ENCODE measurements around the gene VGLL4. TPM values are rescaled to one million over a fixed set of nuclear protein-coding genes. Genes with fewer than 3 reads are reported as not detected.
A peak's percentile ranks its signal among the peaks of the same experiment; 100 is the strongest.
"Not testable (repeated sequence)": the region's sequence is repeated elsewhere in the genome, so short reads cannot be mapped to it uniquely, and the experiment has no call there.

VGLL4 gene
- total RNA-seq, 1 donor from 2014 or later = 76.7 TPM

DNA sequence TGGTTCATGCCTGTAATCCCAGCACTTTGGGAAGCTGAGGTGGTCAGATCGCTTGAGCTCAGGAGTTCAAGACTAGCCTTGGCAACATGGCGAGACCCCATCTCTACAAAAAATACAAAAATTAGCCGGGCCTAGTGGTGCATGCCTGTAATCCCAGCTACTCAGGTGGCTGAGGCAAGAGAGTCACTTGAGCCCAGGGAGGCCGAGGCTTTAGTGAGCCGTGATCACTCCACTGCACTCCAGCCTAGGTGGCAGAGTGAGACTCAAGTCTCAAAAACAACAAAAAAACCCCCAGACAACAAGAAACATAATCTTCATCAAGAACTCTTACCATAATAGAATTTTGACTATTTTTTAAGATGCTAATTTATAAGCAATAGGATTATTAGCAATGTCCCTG lies 117.6 kb downstream of the VGLL4 start:
- DNase-seq = not testable (repeated sequence)

DNA sequence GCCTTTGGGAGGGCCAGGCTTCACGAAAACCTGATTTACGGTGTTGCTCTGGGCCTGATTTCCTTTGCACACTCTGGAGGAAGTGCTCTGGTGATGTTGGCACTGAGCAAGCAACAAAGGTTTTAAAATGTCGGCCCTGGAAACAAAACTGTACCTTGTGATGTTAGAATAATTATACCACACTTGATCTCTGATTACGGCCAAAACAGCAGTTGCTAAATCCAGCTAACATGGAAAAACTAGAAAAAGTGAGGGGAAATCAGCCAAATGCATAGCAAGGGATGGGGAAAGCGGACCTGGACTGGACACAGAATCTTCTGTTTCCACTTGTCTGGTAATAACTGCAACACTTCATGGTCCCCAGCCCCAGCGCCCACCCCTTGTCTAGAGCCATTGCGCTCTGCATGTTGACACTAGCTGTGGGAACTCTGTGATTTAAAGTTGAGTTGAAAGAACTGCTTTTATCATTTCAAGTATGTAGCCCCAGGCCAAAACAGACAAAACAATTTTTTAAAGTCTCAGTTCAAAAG lies 120.1 kb downstream of the VGLL4 start:
- peak; percentile 68 for DNase-seq

DNA sequence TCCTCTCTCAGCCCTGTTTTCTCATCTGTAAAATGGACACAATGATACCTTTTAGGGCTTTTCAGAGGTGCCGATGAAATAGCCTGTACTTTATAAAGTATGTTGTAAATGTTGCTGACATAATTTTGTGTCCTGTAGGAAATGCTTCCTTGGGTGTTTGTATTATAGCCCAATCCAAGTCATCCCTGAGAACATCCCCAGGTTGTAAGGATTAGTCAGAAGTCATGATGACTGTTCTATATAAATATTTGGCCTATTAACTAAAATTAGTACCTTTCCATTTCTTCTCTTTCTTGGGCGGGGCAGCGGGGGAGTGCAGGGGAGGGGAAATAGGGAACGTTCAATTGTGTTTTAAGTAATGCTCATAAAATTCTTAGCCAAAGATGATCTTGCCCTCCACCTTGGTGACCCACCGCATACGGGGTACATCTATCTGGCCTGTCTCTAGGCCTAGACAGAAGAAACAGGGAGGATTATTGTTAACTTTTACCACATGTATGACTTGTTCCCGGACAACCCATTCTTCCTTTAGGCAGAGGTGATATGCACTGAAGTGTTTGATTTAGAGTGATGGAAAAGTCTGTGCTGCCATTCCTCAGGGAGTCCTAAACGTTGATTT lies 120.7 kb downstream of the VGLL4 start:
- DNase-seq = no peak

DNA sequence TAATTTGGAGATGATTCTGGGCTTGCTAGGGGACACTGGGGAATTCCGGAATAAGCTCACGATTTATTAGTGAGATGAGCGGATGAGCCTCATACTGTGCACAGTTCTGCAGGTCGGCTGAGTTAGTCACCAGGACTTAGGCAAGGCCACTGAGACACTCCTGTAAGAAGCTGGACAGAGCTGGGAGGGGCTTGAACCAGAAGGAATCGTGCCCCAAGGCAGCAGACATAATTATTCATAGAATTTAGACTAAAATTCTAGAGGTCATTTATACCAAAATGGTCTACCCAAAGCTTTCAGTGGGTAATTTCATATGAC lies 121.4 kb downstream of the VGLL4 start:
- no peak for DNase-seq

DNA sequence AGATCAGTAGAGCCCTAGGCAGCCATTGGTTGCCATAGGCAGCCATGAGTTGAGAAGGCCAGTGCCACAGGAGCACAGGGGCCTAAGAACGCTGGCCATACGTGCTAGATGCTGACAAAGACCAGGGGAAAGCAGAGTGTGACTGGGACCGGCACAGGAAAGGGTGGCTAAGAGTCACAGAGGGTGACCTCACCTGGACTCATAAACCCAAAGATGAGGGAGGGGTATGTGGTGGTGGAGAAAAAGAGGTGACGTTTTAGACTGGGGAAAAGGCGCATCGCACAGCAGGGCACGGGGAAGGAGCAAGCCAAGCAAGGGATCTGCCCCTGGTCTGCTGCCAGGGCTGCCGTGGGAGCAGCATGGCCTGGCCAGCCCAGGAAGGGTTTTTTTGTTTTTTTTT lies 122.5 kb downstream of the VGLL4 start:
- no peak for DNase-seq

DNA sequence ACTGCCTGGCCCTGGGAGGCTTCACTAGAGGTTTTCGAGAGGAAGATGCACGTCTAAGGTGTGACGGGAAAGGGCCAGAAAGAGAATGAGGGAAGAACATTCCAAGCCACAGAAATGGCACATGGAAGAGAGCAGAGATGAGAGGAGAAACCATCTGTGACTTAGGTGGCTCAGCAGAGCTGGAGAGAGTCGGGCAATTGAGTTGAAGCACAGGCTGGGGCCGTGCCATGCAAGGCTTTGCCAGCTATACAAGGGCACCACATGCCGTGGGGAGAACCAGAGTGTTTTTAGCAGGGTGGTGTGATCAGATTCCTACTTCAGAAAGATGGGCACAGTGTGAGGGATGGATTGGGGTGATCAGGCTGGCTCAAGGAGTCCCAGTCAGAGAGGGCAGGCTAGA lies 126.1 kb downstream of the VGLL4 start:
- no peak for DNase-seq

DNA sequence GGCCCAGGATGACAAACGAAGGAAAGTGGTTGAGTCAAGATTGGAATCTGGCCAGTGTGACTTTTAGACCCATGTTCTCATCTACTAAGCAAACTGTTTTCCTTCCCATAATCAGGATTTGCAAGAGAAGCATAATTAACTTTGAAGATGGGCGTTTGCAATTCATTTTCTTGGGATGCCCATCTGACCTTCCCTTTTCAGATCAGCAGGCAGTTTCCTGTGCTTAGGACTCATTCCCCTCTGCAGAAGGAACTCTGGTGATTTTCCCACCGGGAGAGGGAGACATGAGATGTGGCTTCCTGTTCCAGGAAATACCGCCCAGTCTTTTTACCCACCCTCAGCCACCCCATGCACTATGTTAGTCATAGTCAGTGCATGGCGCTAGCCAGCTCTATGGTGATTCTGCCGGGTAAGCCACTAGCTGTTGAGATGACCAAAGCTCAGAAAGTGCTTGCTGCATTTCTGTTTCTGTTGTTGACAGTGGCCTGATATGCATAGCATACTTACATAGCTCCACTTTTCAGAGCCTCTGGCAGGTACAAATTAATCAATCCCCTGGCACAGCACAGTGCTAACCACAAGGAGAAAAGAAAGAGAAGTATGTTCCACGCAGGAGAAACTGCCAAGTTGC lies 129.4 kb downstream of the VGLL4 start:
- DNase-seq = peak; percentile 93

DNA sequence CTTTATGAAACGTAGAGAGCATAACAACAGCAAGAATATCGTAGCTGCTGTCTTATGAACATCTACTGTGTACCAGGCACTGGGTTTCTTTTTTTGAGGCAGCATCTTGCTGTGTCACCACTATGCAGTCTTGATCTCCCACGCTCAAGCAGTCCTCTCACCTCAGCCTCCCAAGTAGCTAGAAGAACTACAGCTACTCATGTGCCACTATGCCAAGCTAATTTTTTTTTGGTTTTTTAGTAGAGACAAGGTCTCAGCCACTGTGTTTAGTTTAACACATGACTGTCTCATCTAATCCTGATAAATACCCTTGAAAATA lies 129.9 kb downstream of the VGLL4 start:
- no peak for DNase-seq

DNA sequence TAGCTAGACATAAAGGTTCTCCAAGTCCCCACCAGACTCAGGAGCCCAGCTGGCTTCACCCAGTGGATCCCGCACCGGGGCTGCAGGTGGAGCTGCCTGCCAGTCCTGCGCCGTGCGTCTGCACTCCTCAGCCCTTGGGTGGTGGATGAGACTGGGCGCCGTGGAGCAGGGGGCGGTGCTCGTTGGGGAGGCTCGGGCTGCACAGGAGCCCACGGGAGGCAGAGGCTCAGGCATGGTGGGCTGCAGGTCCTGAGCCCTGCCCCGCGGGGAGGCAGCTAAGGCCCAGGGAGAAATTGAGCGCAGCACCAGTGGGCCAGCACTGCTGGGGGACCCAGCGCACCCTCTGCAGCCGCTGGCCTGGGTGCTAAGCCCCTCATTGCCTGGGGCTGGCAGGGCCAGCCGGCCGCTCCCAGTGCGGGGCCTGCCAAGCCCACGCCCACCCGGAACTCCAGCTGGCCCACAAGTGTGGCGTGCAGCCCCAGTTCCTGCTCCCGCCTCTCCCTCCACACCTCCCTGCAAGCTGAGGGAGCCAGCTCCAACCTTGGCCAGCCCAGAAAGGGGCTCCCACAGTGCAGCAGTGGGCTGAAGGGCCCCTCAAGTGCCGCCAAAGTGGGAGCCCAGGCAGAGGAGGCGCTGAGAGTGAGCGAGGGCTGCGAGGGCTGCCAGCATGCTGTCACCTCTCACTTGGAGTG lies 130.4 kb downstream of the VGLL4 start:
- DNase-seq = not testable (repeated sequence)

DNA sequence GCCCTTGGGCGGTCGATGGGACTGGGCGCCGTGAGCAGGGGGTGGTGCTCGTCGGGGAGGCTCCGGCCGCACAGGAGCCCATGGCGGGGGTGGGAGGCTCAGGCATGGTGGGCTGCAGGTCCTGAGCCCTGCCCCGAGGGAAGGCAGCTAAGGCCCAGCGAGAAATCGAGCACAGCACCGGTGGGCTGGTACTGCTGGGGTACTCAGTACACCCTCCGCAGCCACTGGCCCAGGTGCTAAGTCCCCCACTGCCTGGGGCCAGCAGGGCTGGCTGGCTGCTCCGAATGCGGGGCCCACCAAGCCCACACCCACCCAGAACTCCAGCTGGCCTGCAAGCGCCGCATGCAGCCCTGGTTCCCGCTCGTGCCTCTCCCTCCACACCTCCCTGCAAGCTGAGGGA lies 132.1 kb downstream of the VGLL4 start:
- not testable (repeated sequence) for DNase-seq

DNA sequence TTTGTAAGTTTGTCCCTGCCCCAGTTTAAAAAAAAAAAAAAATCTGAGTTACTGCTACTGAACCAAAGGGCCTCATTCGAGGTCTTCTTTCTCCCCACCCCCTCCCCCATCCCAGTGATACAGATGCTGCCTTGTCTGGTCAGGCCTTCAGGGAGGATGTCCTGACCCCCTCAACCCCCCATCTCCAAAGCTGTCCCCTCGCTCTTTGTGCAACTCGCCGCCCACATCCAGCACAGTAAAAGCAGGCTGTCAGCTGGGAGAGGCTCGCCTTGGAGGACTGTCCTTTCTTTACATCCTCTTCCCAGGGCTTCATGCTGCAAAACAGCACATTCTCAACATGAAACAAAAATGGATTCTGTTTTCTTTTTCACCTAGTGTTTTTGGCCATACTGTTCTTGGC lies 133.4 kb downstream of the VGLL4 start:
- DNase-seq = no peak

DNA sequence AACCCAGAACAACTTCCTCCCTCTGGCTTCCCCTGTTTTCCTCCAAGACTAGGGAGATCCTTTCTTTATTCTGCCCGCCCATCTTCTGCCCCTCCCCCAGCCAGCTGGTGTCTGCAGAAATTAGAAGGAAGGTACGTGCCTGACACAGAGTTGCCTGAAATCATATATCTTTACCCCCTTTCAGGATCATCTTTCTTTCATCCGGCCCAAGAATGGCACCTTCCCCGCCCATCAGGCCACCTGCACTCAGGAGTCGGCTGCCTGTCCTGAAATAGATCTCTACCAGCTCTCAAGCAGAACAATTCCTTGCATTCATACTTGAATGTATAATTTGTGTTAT lies 133.7 kb downstream of the VGLL4 start:
- no peak for DNase-seq

DNA sequence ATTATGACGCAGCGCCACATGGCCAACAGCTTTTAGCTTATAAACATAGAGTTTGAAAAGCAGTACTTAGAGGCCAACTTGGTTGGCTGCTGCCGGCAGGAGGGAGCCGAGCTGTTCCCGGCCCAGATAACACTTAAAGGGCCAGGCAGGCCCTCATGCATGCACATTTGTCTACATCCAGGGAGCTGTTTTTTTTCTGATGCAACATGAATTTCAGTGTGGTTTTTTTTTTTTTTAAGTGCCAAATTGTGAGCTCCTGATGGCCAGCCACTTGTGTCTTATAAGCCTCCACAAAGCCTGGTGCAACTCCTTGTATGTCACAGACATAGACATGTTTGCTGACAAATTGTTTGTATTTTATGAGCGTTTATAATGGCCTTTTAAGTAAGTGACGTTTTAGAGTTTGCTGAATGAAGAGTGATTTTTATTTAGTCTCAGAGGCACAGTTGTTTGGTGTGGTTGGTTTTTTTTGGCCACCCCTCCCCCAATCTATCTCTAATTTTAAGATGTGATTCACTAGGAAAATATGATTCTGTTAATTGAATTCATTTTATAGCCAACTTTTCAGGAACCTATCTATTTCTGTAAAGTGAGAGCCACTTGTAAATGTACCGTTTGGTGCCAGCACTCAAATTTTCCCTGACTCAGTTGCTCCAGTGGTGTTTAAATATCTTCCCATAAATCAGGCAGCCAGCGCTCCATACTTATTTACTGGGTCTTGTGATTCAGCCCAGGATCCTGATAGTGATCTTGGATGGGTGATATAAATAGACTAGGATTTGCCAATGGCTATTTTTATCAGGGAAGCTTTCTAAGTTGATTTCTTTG lies 134.3 kb downstream of the VGLL4 start:
- DNase-seq = peak; percentile 69

DNA sequence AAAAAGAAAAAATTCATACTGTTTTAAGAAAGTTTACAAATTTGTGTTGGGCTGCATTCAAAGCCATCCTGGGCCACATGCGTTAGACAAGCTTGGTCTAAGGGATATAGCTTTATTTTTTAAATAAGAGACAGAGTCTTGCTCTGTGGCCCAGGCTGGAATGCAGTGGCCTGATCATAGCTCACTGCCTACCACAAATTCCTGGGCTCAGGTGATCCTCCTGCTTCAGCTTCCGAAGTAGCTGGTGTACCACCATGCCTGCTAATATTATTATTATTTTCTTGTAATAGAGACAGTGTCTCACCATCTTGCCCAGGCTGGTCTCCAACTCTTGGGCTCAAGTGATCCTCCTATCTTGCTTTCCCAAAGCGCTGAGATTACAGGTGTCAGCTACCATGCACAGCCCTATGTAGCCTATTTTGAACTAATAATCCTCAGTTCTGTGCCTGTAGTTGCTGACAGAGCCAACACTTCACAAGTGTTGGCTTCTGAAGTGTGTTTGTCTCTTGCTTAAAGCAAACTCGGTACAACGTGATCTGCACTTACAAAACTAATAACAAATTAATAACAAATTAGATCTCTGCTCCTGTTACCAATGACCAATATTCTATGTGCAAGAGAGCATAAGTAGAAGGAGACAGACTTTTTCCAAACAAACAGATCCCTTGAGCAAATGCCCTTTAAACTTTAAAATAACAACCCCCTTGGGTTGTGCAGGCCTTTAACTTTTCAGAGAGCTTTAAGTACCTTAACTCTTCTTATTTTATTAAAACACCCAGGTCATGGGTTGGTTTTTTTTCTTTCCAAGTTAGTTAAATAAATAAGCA lies 135.2 kb downstream of the VGLL4 start:
- DNase-seq = no peak

DNA sequence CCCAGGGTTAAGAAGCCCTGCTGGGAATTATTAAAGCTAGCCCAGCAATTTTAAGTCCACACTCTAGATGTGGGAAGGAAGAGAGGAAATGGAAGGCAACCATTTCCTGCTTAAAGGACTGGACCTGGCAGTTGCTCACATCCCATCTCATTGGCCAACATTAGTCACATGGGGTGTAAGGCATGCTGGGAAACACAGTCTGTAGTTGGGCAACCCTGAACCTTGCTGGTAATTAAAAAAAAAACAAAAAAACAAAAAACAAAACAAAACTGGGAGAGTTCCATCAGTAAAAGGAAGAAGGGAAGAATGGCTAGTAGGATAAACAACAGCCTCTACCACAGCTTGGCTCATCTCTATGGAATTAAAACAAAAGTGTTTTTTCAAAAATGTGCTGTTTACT lies 136.0 kb downstream of the VGLL4 start:
- no peak for DNase-seq

Other genes with a start within 250 kb of the VGLL4 start
- gene TAMM41, start 203.0 kb upstream of the VGLL4 start, total RNA-seq = 5.4 and 7.0 TPM in 2 replicates

Data from dermis blood vessel endothelial cell (primary cell).